Keratinocyte (primary cell): ENCODE results near the gene TMEM221. TPM values are rescaled to one million over a fixed set of nuclear protein-coding genes. Genes with fewer than 3 reads are reported as not detected.

Experiments
- DNase-seq: peaks from one replicate; pipeline ENCODE4 v3.0.0-alpha.2; 2011; ENCODE audit warnings: low read depth, missing footprints, low spot score
- FAIRE-seq: peaks from 2 replicates; lab custom pipeline; 2011; peaks lifted over from hg19 to GRCh38; lab: Jason Lieb, UNC
- H2AFZ ChIP-seq: 2 replicates; pipeline ENCODE4 v1.6.0; 2012; ENCODE audit warnings: low read length, control low read depth, inconsistent platforms; ENCODE audit not compliant: control insufficient read depth
- H3K27ac ChIP-seq: 2 replicates; pipeline ENCODE4 v1.5.1; 2011; ENCODE audit warnings: low read length; ENCODE audit not compliant: control insufficient read depth, insufficient read depth
- H3K27me3 ChIP-seq: 3 replicates; pipeline ENCODE4 v1.6.0; 2011; ENCODE audit warnings: low read length; ENCODE audit not compliant: control insufficient read depth, insufficient read depth; ENCODE audit errors: extremely low read depth
- H3K36me3 ChIP-seq, 2 experiments: 2 replicates in 1 of 2; 3 replicates in 1 of 2; pipeline ENCODE4 v1.5.1; 2011; ENCODE audit warnings: low read length in 2 of 2, mild to moderate bottlenecking in 1 of 2; ENCODE audit not compliant: control insufficient read depth in 2 of 2, insufficient read depth in 2 of 2; ENCODE audit errors: extremely low read depth in 1 of 2
- H3K4me1 ChIP-seq: 3 replicates; pipeline ENCODE4 v1.5.1; 2011; ENCODE audit warnings: low read length; ENCODE audit not compliant: control insufficient read depth, insufficient read depth; ENCODE audit errors: extremely low read depth
- H3K4me2 ChIP-seq: 3 replicates; pipeline ENCODE4 v1.6.0; 2011; ENCODE audit warnings: low read depth, low read length; ENCODE audit not compliant: control insufficient read depth, insufficient read depth; ENCODE audit errors: extremely low read depth
- H3K4me3 ChIP-seq, 3 experiments: fragments of 200-600 bp in 1 of 3; sonication (generic) in 1 of 3; 2 replicates in 2 of 3; 3 replicates in 1 of 3; pipeline ENCODE4 v1.5.1; 2011 to 2016; ENCODE audit warnings: low read length in 3 of 3, mild to moderate bottlenecking in 3 of 3, control low read depth in 2 of 3, inconsistent platforms in 1 of 3, low read depth in 1 of 3, mixed read lengths in 1 of 3, mixed run types in 1 of 3, moderate library complexity in 1 of 3; ENCODE audit not compliant: control insufficient read depth in 2 of 3, insufficient read depth in 2 of 3; ENCODE audit errors: extremely low read depth in 1 of 3
- H3K79me2 ChIP-seq: 2 replicates; pipeline ENCODE4 v1.6.0; 2012; ENCODE audit warnings: low read length; ENCODE audit not compliant: control insufficient read depth, insufficient read depth
- H3K9ac ChIP-seq: 3 replicates; pipeline ENCODE4 v1.6.0; 2011; ENCODE audit warnings: low read length; ENCODE audit not compliant: control insufficient read depth, insufficient read depth; ENCODE audit errors: extremely low read depth
- H3K9me1 ChIP-seq: 3 replicates; pipeline ENCODE4 v1.6.0; 2011; ENCODE audit warnings: low read length; ENCODE audit not compliant: control insufficient read depth, insufficient read depth; ENCODE audit errors: extremely low read depth
- H3K9me3 ChIP-seq: 2 replicates; pipeline ENCODE4 v1.5.1; 2012; ENCODE audit warnings: low read depth, low read length; ENCODE audit not compliant: control insufficient read depth
- H4K20me1 ChIP-seq: 3 replicates; pipeline ENCODE4 v1.6.0; 2011; ENCODE audit warnings: low read length; ENCODE audit not compliant: control insufficient read depth, insufficient read depth; ENCODE audit errors: extremely low read depth
- EZH2 ChIP-seq: IDR thresholded peaks from one replicate; pipeline ENCODE4 v1.6.1; 2012; ENCODE audit warnings: inconsistent platforms, mild to moderate bottlenecking, low read length, moderate library complexity
- dilution Hi-C: fragments of 300-500 bp; cut with MboI; formaldehyde crosslinking; loops from one replicate; pipeline ENCODE4 v1.7.0; 2020; ENCODE audit warnings: low sequenced_read_pairs; ENCODE audit not compliant: extremely low pct_ligation_motif_present
- polyA plus RNA-seq, 5 experiments: library from polyadenylated mRNA; depleted of rRNA in 3 of 5; stranded (reverse) in 3 of 5; stranded (forward) in 1 of 5; unstranded in 1 of 5; fragments of >200 nt; gene quantifications; 1 replicate in 1 of 5; 2 replicates in 3 of 5; 3 replicates in 1 of 5; pipeline versions ENCODE4 v1.2.1 to v1.2.3, GENCODE V29; 2011 to 2012; ENCODE audit warnings: missing spikeins in 2 of 5, low read depth in 1 of 5, low replicate concordance in 1 of 5
- TF ChIP-seq, protein P1 (sequence below), 3 experiments: IDR thresholded peaks in 1 of 3; conservative IDR thresholded peaks in 1 of 3; optimal IDR thresholded peaks in 1 of 3; 2 replicates in 2 of 3; 3 replicates in 1 of 3; pipeline versions ENCODE3 to v1.5.1; 2011; ENCODE audit warnings: low read length in 3 of 3, mild to moderate bottlenecking in 3 of 3, moderate library complexity in 2 of 3, control low read depth in 1 of 3, inconsistent platforms in 1 of 3; ENCODE audit not compliant: insufficient read depth in 2 of 3; ENCODE audit errors: extremely low read depth in 1 of 3

TMEM221 gene
- polyA plus RNA-seq, 1 donor (not counting 4 experiments of a cell fraction or from before 2014, with no cell fraction given), result 0.04 TPM

DNA sequence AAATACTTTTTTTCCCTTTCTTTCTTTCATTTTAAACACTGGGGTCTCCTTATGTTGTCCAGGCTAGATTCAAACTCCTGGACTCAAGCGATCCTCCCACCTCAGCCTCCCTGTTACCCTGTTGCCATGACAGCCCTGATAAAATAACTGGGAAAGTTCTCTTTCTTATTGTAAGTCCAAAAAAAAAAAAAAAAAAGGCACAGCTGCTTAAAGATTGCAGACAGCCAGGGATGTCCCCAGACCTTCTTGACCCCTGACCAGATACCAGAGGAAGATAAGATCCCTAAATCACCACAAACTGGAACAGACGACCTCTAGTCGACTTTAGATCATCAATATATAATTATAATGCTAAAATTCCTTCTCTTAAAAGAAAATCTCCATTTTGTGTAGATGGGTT, 29.8 kb downstream of the TMEM221 start:
- no peaks in the 10 kb centered on the region for H3K79me2 ChIP-seq
- H3K9me3 ChIP-seq, result no peaks in the 10 kb centered on the region
- DNase-seq (no peak), FAIRE-seq (no peak)
- no peak overlapping the region for H3K9ac ChIP-seq
- H3K4me1 ChIP-seq, result peaks cover 9% of the 10 kb centered on the region
- dilution Hi-C loops, result no loop called here
- H3K9me1 ChIP-seq, result no peaks in the 10 kb centered on the region
- TF ChIP-seq, protein P1, sequence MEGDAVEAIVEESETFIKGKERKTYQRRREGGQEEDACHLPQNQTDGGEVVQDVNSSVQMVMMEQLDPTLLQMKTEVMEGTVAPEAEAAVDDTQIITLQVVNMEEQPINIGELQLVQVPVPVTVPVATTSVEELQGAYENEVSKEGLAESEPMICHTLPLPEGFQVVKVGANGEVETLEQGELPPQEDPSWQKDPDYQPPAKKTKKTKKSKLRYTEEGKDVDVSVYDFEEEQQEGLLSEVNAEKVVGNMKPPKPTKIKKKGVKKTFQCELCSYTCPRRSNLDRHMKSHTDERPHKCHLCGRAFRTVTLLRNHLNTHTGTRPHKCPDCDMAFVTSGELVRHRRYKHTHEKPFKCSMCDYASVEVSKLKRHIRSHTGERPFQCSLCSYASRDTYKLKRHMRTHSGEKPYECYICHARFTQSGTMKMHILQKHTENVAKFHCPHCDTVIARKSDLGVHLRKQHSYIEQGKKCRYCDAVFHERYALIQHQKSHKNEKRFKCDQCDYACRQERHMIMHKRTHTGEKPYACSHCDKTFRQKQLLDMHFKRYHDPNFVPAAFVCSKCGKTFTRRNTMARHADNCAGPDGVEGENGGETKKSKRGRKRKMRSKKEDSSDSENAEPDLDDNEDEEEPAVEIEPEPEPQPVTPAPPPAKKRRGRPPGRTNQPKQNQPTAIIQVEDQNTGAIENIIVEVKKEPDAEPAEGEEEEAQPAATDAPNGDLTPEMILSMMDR (optimal IDR thresholded peaks at IDR 0.05 in 1 of 3, IDR thresholded peaks at IDR 0.05 in 1 of 3, conservative IDR thresholded peaks at IDR 0.05 in 1 of 3; ENCODE audit: extremely low read depth in 1 of 3, insufficient read depth in 2 of 3, low read length in 3 of 3), result no peak
- TF ChIP-seq EZH2, result no peak
- H3K36me3 ChIP-seq, result peaks cover 0 to 1% of the 10 kb centered on the region in 2 experiments
- peak overlapping the region; percentile 89 for H3K4me2 ChIP-seq
- no peaks in the 10 kb centered on the region for H4K20me1 ChIP-seq
- peak overlapping the region; percentile 69 to 87 (median 85) for H3K4me3 ChIP-seq
- H3K27me3 ChIP-seq, result no peaks in the 10 kb centered on the region
- peak overlapping the region; percentile 78 for H2AFZ ChIP-seq
- H3K27ac ChIP-seq, result no peak overlapping the region

- no peak overlapping the region for H3K27ac ChIP-seq
- H3K4me3 ChIP-seq, result no peak overlapping the region
- H3K4me1 ChIP-seq, result peaks cover 7% of the 10 kb centered on the region
- no peaks in the 10 kb centered on the region for H3K27me3 ChIP-seq
- no peaks in the 10 kb centered on the region for H3K79me2 ChIP-seq
- no peaks in the 10 kb centered on the region for H3K9me3 ChIP-seq
- H4K20me1 ChIP-seq, result no peaks in the 10 kb centered on the region
- dilution Hi-C loops, result no loop called here
- FAIRE-seq, result no peak
- H3K9me1 ChIP-seq, result no peaks in the 10 kb centered on the region
- TF ChIP-seq, protein P1 (optimal IDR thresholded peaks at IDR 0.05 in 1 of 3, IDR thresholded peaks at IDR 0.05 in 1 of 3, conservative IDR thresholded peaks at IDR 0.05 in 1 of 3; ENCODE audit: extremely low read depth in 1 of 3, insufficient read depth in 2 of 3, low read length in 3 of 3), result no peak
- no peak for TF ChIP-seq EZH2
- DNase-seq, result no peak
- no peak overlapping the region for H3K4me2 ChIP-seq
- no peak overlapping the region for H2AFZ ChIP-seq
- no peaks in the 10 kb centered on the region for H3K36me3 ChIP-seq
- no peak overlapping the region for H3K9ac ChIP-seq
Measured at GRCh38 chr19:17415121-17415520, 33.3 kb downstream of the TMEM221 start.
